CD4-positive, alpha-beta T cell treated with Interleukin-15 for 1 hour (primary cell): ENCODE results near the gene CNGB1.
"Not testable (repeated sequence)": the region's sequence is repeated elsewhere in the genome, so short reads cannot be mapped to it uniquely, and the experiment has no call there.

Experiments
- DNase-seq: peaks from one replicate; pipeline ENCODE4 v3.0.0-alpha.2; 2020

CNGB1 gene

GRCh38 chr16:57845115-57845514 is 125.8 kb downstream of the CNGB1 start:
- DNase-seq: no peak

- DNase-seq: no peak
These were observed 126.4 kb downstream of the CNGB1 start for GRCh38 chr16:57844416-57845030.

- no peak for DNase-seq
These were observed 127.5 kb downstream of the CNGB1 start for GRCh38 chr16:57843400-57843799.

GRCh38 chr16:57842601-57843000 is 128.3 kb downstream of the CNGB1 start:
- no peak for DNase-seq

- no peak for DNase-seq
These were observed 130.1 kb downstream of the CNGB1 start for GRCh38 chr16:57840833-57841232.

GRCh38 chr16:57838161-57838560 is 132.8 kb downstream of the CNGB1 start:
- DNase-seq: no peak

GRCh38 chr16:57837305-57838125 is 133.4 kb downstream of the CNGB1 start:
- DNase-seq: no peak

- DNase-seq: not testable (repeated sequence)
These were observed 135.5 kb downstream of the CNGB1 start for GRCh38 chr16:57835439-57835838.

GRCh38 chr16:57834936-57835335 is 136.0 kb downstream of the CNGB1 start:
- DNase-seq: no peak
